Type B pancreatic cell (in vitro differentiated cells): ENCODE data around the gene FAM151A. TPM values are rescaled to one million over a fixed set of nuclear protein-coding genes. Genes with fewer than 3 reads are reported as not detected.

ENCODE experiments used
- DNase-seq: peaks from one replicate; pipeline ENCODE4 v3.0.0; 2021; ENCODE audit warnings: mixed read lengths; ENCODE audit not compliant: unreplicated experiment; ENCODE audit errors: extremely low spot score
- H3K27ac Mint-ChIP-seq: 2 replicates; pipeline ENCODE4 v1.8.0; 2021; ENCODE audit warnings: mild to moderate bottlenecking, mixed read lengths
- H3K27me3 Mint-ChIP-seq: 2 replicates; pipeline ENCODE4 v1.8.0; 2021; ENCODE audit warnings: mixed read lengths
- H3K36me3 Mint-ChIP-seq: 2 replicates; pipeline ENCODE4 v1.8.0; 2021; ENCODE audit warnings: mixed read lengths
- H3K4me1 Mint-ChIP-seq: one replicate; pipeline ENCODE4 v1.8.0; 2021; ENCODE audit warnings: mixed read lengths; ENCODE audit not compliant: unreplicated experiment
- H3K4me3 Mint-ChIP-seq: 2 replicates; pipeline ENCODE4 v1.8.0; 2021; ENCODE audit warnings: mild to moderate bottlenecking, mixed read lengths
- H3K9me3 Mint-ChIP-seq: 2 replicates; pipeline ENCODE4 v1.8.0; 2021; ENCODE audit warnings: mixed read lengths
- CTCF ChIP-seq: fragments of 200-600 bp; sonication (generic); conservative IDR thresholded peaks from 2 replicates; pipeline ENCODE4 v1.5.0; 2021; ENCODE audit warnings: antibody characterized with exemption, mild to moderate bottlenecking
- total RNA-seq: library from RNA; stranded (reverse); gene quantifications from 2 replicates; pipeline ENCODE4 v1.2.1, GENCODE V29; 2021; ENCODE audit warnings: low replicate concordance

Gene FAM151A
- total RNA-seq, 1 donor from 2014 or later = 0.39 TPM

DNA sequence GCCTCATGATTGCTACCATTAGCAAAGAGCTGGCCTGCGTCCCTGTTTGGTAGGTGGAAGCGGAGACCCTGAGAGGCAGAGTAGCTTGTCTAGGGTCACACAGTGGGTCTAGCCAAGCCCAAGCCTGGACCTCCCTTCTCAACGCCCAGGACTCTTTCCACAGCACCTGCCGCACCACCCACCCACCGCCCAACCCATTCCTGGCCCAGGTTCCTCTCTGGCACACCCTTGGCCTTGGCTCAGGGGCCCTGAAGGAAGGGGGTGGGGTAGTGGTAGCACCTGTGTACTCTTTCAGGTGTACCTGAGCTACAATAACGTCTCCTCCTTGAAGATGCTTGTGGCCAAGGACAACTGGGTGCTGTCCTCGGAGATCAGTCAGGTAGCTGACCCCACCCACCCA, 19.3 kb downstream of the FAM151A start:
- H3K9me3 Mint-ChIP-seq = no peaks in the 10 kb centered on the region

GRCh38 chr1:54603241-54603640, 20.1 kb downstream of the FAM151A start:
- no peaks in the 10 kb centered on the region for H3K27me3 Mint-ChIP-seq
- no peaks in the 10 kb centered on the region for H3K9me3 Mint-ChIP-seq
- H3K27ac Mint-ChIP-seq = no peak overlapping the region
- H3K4me3 Mint-ChIP-seq = no peak overlapping the region
- no peaks in the 10 kb centered on the region for H3K36me3 Mint-ChIP-seq
- TF ChIP-seq CTCF = no peak
- DNase-seq = no peak
- no peaks in the 10 kb centered on the region for H3K4me1 Mint-ChIP-seq

More for the DNA sequence above, 19.3 kb downstream of the FAM151A start:
- no peak for TF ChIP-seq CTCF
- H3K4me1 Mint-ChIP-seq = no peaks in the 10 kb centered on the region
- no peak overlapping the region for H3K27ac Mint-ChIP-seq
- H3K27me3 Mint-ChIP-seq = no peaks in the 10 kb centered on the region
- no peak for DNase-seq
- H3K4me3 Mint-ChIP-seq = no peak overlapping the region
- no peaks in the 10 kb centered on the region for H3K36me3 Mint-ChIP-seq

DNA sequence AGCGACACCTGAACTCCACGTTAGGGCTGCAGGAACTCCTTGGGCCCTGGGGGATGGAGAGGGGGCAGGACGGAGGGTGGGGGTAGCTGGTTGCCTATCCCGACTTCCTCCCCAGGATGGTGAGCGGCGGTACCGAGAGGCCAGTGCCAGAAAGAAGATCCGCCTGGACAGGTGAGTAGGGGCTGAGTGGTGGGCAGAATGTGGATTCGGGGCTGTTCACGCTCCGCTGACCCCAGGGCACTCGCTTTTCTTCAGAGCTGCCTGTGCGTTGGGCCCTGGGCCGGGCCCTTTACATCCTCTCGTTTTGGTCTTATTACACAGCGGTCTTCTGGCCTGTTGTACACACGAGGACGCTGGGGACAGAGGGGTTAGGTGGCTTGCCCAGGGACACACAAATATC, 20.8 kb downstream of the FAM151A start:
- H3K4me3 Mint-ChIP-seq = no peak overlapping the region
- H3K9me3 Mint-ChIP-seq = no peaks in the 10 kb centered on the region
- no peak for TF ChIP-seq CTCF
- H3K36me3 Mint-ChIP-seq = no peaks in the 10 kb centered on the region
- no peak for DNase-seq
- no peaks in the 10 kb centered on the region for H3K4me1 Mint-ChIP-seq
- no peaks in the 10 kb centered on the region for H3K27me3 Mint-ChIP-seq
- no peak overlapping the region for H3K27ac Mint-ChIP-seq

DNA sequence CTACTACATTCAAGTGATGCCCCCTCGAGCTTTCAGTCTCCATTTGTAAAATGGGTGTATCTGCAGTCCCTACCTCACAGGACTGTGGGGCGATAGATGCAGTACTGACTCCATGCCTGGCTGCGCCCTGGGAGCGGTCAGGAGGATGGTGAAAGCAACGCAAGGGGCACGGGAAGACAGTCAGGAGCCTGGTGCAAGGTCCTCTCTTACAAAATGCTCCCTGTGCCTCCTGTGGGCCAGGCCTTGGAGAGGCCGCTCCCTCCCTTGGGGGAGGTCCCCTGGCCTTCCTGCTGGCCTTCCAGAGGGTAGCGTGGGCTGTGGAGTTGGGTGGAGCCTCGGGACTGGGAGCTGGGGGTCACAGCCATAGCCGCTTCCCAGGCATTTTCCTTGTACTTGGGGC, 21.6 kb downstream of the FAM151A start:
- Mint-ChIP-seq H3K36me3 (no peaks in the 10 kb centered on the region), H3K27me3 (no peaks in the 10 kb centered on the region)
- no peak for DNase-seq

GRCh38 chr1:54600947-54601721, 22.2 kb downstream of the FAM151A start:
- DNase-seq = no peak
- no peak for TF ChIP-seq CTCF
- Mint-ChIP-seq H3K27ac (no peak overlapping the region), H3K36me3 (no peaks in the 10 kb centered on the region), H3K9me3 (no peaks in the 10 kb centered on the region), H3K27me3 (no peaks in the 10 kb centered on the region), H3K4me3 (no peak overlapping the region), H3K4me1 (no peaks in the 10 kb centered on the region)

More for the DNA sequence above, 21.6 kb downstream of the FAM151A start:
- Mint-ChIP-seq H3K4me3 (no peak overlapping the region), H3K9me3 (no peaks in the 10 kb centered on the region), H3K4me1 (no peaks in the 10 kb centered on the region), H3K27ac (no peak overlapping the region)
- no peak for TF ChIP-seq CTCF
